Measurements from ENCODE around the gene BTBD3. TPM values are rescaled to one million over a fixed set of nuclear protein-coding genes. Genes with fewer than 3 reads are reported as not detected.

BTBD3 gene
- total and polyA plus RNA-seq, 2 donors (not counting 3 experiments of a cell fraction or from before 2014, with no cell fraction given): 18.6 to 29.3 TPM

DNA sequence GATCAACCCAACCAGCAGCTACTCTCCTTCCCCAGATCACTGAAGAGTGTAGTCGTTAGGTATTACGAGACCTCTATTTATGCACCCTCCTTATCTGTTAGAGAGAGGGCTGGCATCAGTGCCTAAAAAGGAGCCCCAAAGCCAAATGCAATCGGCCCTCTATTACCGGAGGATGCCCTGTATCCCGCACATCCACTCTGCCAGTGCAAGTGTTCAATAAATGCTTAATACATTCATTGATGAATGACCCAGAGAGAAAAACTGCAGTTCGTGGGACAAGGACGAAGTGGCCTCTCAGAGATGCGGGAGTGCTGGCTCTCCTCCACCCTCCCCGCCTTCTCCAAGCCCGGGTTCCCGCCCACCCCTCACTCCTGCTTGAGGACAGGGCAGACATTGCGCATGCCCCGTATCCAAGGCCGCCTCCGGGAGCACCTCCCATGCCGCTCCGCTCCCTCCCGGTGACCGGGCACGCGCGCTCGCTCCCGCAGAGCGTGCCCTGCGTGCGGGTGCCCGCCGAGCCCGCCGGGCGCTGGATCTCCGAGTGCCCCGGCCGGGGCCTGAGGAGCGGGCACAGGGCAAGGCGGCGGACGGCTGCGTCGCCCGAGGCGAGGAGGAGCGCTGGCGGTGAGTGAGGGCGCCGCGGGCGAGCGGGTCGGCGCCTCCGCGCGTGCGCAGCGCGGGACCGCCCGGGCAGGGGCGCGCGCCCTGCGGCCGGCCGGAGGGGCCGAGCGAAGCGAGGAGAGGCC is 27.2 kb upstream of the BTBD3 start:
- peak overlapping the region; percentile 91 for H3K4me2 ChIP-seq (ENCODE audit: insufficient read depth, low read length)
- H3K9me3 ChIP-seq (replicated peaks; ENCODE audit: control insufficient read depth, insufficient read depth, low read length): no peaks in the 10 kb centered on the region
- peak overlapping the region; percentile 64 to 85 (median 70) for H3K4me3 ChIP-seq (replicated peaks in 1 of 3; ENCODE audit: insufficient read depth in 1 of 3, low read depth in 1 of 3, low read length in 3 of 3)
- peak; percentile 95 for DNase-seq (ENCODE audit: low read depth, low spot score)
- H3K36me3 ChIP-seq (ENCODE audit: control insufficient read depth in 2 of 2, extremely low read depth in 1 of 2, insufficient read depth in 2 of 2, low read length in 2 of 2): no peaks in the 10 kb centered on the region
- CTCF ChIA-PET: interaction anchor here (0.6 kb wide), 1 partner anchor 10 kb away, joined by 3 read pairs; no protein-coding TSS in a partner anchor
- H3K9ac ChIP-seq (replicated peaks; ENCODE audit: extremely low read depth, insufficient read depth, low read length): peak overlapping the region; percentile 88
- intact Hi-C loops (cut with micrococcal nuclease) (loop anchor here (1.0 to 5.0 kb wide), 4 partner anchors 112 to 1332 kb away; partner anchors contain the start of gene ISM1), dilution Hi-C loops (cut with MboI; ENCODE audit: extremely low pct_ligation_motif_present, low sequenced_read_pairs) (no loop called here)
- no TSS peak for BruUV-seq (replicated peaks)
- peak overlapping the region; percentile 62 for H3K27ac ChIP-seq (ENCODE audit: insufficient read depth, low read depth, low read length)
- POLR2A ChIA-PET: no interaction called here
- H3K9me1 ChIP-seq (replicated peaks; ENCODE audit: control insufficient read depth, extremely low read depth, insufficient read depth, low read length): no peaks in the 10 kb centered on the region
- peak; percentile 91 for FAIRE-seq
- H3K4me1 ChIP-seq (ENCODE audit: control insufficient read depth, extremely low read depth, insufficient read depth, low read length): peaks cover 19% of the 10 kb centered on the region
- H3K79me2 ChIP-seq (ENCODE audit: control insufficient read depth, insufficient read depth, low read length): peaks cover 38% of the 10 kb centered on the region
- peaks cover 3% of the 10 kb centered on the region for H4K20me1 ChIP-seq (replicated peaks; ENCODE audit: control insufficient read depth, extremely low read depth, insufficient read depth, low read length)
- H3K27me3 ChIP-seq (ENCODE audit: control insufficient read depth in 2 of 2, insufficient read depth in 2 of 2, low read length in 2 of 2): peaks cover 0 to 13% of the 10 kb centered on the region in 2 experiments
- TF ChIP-seq POLR2A (IDR thresholded peaks at IDR 0.05; ENCODE audit: low read depth, low read length): no peak
- TF ChIP-seq POLR2AphosphoS5 (IDR thresholded peaks at IDR 0.05; ENCODE audit: insufficient read depth, low read depth, low read length): peak; percentile 73
- peak overlapping the region; percentile 94 for H2AFZ ChIP-seq (ENCODE audit: low read depth, low read length)

DNA sequence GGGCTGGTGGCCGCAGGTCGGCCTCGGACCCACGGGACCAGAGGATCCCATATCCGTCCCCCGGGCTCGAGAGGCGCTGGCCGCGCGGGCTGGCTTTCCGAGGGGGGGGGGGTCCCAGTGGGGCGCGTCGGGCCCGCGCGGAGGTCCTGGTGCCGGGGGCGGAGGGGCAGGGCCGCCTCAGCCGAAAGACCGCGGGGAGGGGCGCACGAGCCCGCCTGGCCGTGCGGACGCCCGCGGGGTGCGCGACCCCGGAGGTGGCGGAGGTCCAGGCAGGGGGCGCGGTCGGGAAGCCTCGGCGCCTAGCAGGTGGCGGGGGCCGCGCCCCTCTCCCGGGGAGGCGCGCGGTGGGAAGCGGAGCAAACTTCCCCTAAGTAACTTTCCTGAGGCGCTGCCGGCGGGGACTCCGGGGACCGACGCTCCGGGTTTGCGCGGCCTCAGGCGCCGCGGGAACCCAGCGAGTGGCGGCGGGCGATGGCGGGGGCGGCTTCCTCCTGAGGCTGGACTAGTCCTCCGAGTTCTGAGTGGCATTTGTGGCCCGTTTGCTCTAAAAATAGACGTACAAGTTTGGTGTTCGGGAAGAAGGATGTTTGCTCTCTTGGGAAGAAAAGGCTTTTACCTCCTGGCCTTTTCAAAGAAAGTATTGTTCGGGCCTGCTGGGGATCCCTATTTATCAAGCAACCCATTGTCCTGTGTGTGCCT is 26.5 kb upstream of the BTBD3 start:
- BruUV-seq (replicated peaks): no TSS peak
- Histone ChIP-seq H4K20me1 (replicated peaks; ENCODE audit: control insufficient read depth, extremely low read depth, insufficient read depth, low read length) (peaks cover 3% of the 10 kb centered on the region), H3K9me3 (replicated peaks; ENCODE audit: control insufficient read depth, insufficient read depth, low read length) (no peaks in the 10 kb centered on the region), H2AFZ (ENCODE audit: low read depth, low read length) (peak overlapping the region; percentile 18), H3K36me3 (ENCODE audit: control insufficient read depth in 2 of 2, extremely low read depth in 1 of 2, insufficient read depth in 2 of 2, low read length in 2 of 2) (no peaks in the 10 kb centered on the region), H3K4me1 (ENCODE audit: control insufficient read depth, extremely low read depth, insufficient read depth, low read length) (peaks cover 19% of the 10 kb centered on the region), H3K9me1 (replicated peaks; ENCODE audit: control insufficient read depth, extremely low read depth, insufficient read depth, low read length) (no peaks in the 10 kb centered on the region), H3K4me3 (replicated peaks in 1 of 3; ENCODE audit: insufficient read depth in 1 of 3, low read depth in 1 of 3, low read length in 3 of 3) (peak overlapping the region; percentile 64 to 85 (median 70)), H3K79me2 (ENCODE audit: control insufficient read depth, insufficient read depth, low read length) (peaks cover 45% of the 10 kb centered on the region), H3K4me2 (ENCODE audit: insufficient read depth, low read length) (peak overlapping the region; percentile 93), H3K9ac (replicated peaks; ENCODE audit: extremely low read depth, insufficient read depth, low read length) (peak overlapping the region; percentile 88), H3K27me3 (ENCODE audit: control insufficient read depth in 2 of 2, insufficient read depth in 2 of 2, low read length in 2 of 2) (peaks cover 0 to 11% of the 10 kb centered on the region in 2 experiments), H3K27ac (ENCODE audit: insufficient read depth, low read depth, low read length) (peak overlapping the region; percentile 62)
- dilution Hi-C loops (cut with MboI; ENCODE audit: extremely low pct_ligation_motif_present, low sequenced_read_pairs) (no loop called here), intact Hi-C loops (cut with micrococcal nuclease) (loop anchor here (2.0 to 5.0 kb wide), 2 partner anchors 162 to 1331 kb away; partner anchors contain the start of gene ISM1)
- no peak for FAIRE-seq
- CTCF ChIA-PET: no interaction called here
- POLR2A ChIA-PET: no interaction called here
- no peak for TF ChIP-seq JUN (IDR thresholded peaks at IDR 0.05; ENCODE audit: borderline replicate concordance, insufficient read depth, insufficient read length, low read depth)
- peak; percentile 42 for TF ChIP-seq POLR2AphosphoS5 (IDR thresholded peaks at IDR 0.05; ENCODE audit: insufficient read depth, low read depth, low read length)
- peak; percentile 66 for DNase-seq (ENCODE audit: low read depth, low spot score)

Measured in endothelial cell of umbilical vein (primary cell).